Testis (tissue), 2 donors: ENCODE measurements around the gene PTPRN2.

Source experiments
- POLR2A ChIP-seq: fragments of 450-650 bp; IDR thresholded peaks from one replicate; pipeline ENCODE4 v1.6.1; 2017; ENCODE audit warnings: antibody characterized with exemption, mild to moderate bottlenecking, moderate library complexity
- TF ChIP-seq, protein P1 (sequence below), 3 experiments: fragments of 450-650 bp in 2 of 3; fragments of 200-600 bp in 1 of 3; sonication (generic) in 1 of 3; IDR thresholded peaks; one replicate each; pipeline ENCODE4 v1.5.1; 2016 to 2019; ENCODE audit warnings: antibody characterized with exemption in 3 of 3, mild to moderate bottlenecking in 2 of 3, moderate library complexity in 1 of 3

DNA sequence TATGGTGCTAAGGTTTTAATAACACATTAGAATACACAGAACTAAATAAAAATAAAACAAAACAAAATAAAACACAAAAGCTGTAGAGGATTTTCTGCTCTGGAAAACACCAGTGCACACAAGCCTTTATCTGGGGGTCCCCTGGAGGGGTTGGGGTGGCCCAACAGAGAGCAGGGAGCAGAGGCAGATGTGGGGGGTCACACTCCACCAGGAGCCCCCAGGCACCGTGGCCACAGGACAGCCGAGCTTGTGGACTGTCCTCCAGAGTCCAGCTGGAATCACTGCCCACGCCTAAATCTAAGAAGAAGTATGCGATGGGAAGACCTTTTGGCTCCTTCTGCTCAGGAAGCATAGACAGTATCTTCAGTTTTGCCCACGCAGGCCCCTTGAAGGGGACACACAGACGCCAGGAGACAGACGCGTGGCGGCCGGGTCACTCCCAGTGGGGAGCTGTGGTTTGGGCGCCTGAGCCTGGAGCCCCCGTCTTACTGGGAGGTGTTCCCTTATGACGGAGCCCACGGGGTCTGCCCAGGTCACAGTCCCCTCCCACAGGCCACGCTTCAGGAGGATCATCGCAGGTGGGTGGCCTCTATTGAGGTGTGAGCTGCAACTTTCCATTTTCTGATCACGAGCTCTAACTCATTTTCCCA is 595.0 kb downstream of the PTPRN2 start:
- TF ChIP-seq, protein P1, sequence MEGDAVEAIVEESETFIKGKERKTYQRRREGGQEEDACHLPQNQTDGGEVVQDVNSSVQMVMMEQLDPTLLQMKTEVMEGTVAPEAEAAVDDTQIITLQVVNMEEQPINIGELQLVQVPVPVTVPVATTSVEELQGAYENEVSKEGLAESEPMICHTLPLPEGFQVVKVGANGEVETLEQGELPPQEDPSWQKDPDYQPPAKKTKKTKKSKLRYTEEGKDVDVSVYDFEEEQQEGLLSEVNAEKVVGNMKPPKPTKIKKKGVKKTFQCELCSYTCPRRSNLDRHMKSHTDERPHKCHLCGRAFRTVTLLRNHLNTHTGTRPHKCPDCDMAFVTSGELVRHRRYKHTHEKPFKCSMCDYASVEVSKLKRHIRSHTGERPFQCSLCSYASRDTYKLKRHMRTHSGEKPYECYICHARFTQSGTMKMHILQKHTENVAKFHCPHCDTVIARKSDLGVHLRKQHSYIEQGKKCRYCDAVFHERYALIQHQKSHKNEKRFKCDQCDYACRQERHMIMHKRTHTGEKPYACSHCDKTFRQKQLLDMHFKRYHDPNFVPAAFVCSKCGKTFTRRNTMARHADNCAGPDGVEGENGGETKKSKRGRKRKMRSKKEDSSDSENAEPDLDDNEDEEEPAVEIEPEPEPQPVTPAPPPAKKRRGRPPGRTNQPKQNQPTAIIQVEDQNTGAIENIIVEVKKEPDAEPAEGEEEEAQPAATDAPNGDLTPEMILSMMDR (IDR thresholded peaks at IDR 0.05) = no peak
- no peak for TF ChIP-seq POLR2A
